ENCODE data around the gene LRRC32. TPM values are rescaled to one million over a fixed set of nuclear protein-coding genes. Genes with fewer than 3 reads are reported as not detected.

The LRRC32 gene
- total RNA-seq, 1 donor from 2014 or later: 24.4 TPM

- Mint-ChIP-seq H3K9me3 (ENCODE audit: unreplicated experiment) (peaks cover 2% of the 10 kb centered on the region), H3K4me3 (ENCODE audit: unreplicated experiment) (peak overlapping the region; percentile 50), H3K4me1 (ENCODE audit: low read depth, unreplicated experiment) (peaks cover 16% of the 10 kb centered on the region), H3K36me3 (ENCODE audit: low read depth, unreplicated experiment) (peaks cover 12% of the 10 kb centered on the region), H3K27me3 (ENCODE audit: low read depth, unreplicated experiment) (peaks cover 40% of the 10 kb centered on the region), H3K27ac (ENCODE audit: unreplicated experiment) (no peak overlapping the region)
- no peak overlapping the region for H2AFZ ChIP-seq (ENCODE audit: low read depth, low read length)
- no peaks in the 10 kb centered on the region for H3K9me3 ChIP-seq (ENCODE audit: insufficient read depth, low read depth, low read length)
- TF ChIP-seq CTCF (IDR thresholded peaks at IDR 0.05; ENCODE audit: insufficient read depth, low read depth, low read length) (no peak), EZH2 (IDR thresholded peaks at IDR 0.05; ENCODE audit: insufficient read depth, low read length) (no peak)
- H3K9ac ChIP-seq (ENCODE audit: low read length): no peak overlapping the region
- no peak overlapping the region for H3K4me3 ChIP-seq (ENCODE audit: insufficient read depth, low read depth, low read length)
- peaks cover 5% of the 10 kb centered on the region for H3K79me2 ChIP-seq (ENCODE audit: insufficient read depth, low read length)
- DNase-seq (ENCODE audit: low read depth) (no peak), FAIRE-seq (no peak)
- peaks cover 19% of the 10 kb centered on the region for H3K4me1 ChIP-seq (ENCODE audit: insufficient read depth, low read length)
- peak overlapping the region; percentile 32 for H3K4me2 ChIP-seq (ENCODE audit: low read length)
- no peaks in the 10 kb centered on the region for H3K27me3 ChIP-seq (ENCODE audit: insufficient read depth, low read length)
- H3K27ac ChIP-seq (ENCODE audit: low read depth, low read length): no peak overlapping the region
- H3K36me3 ChIP-seq (ENCODE audit: insufficient read depth, low read length): no peaks in the 10 kb centered on the region
- no peaks in the 10 kb centered on the region for H4K20me1 ChIP-seq (ENCODE audit: insufficient read depth, low read length)
Measured at GRCh38 chr11:76667856-76668255, 2.7 kb downstream of the LRRC32 start.

- Histone ChIP-seq H3K9me3 (ENCODE audit: insufficient read depth, low read depth, low read length) (no peaks in the 10 kb centered on the region), H3K4me3 (ENCODE audit: insufficient read depth, low read depth, low read length) (no peak overlapping the region), H4K20me1 (ENCODE audit: insufficient read depth, low read length) (no peaks in the 10 kb centered on the region), H2AFZ (ENCODE audit: low read depth, low read length) (no peak overlapping the region), H3K36me3 (ENCODE audit: insufficient read depth, low read length) (no peaks in the 10 kb centered on the region), H3K27me3 (ENCODE audit: insufficient read depth, low read length) (no peaks in the 10 kb centered on the region), H3K27ac (ENCODE audit: low read depth, low read length) (no peak overlapping the region), H3K4me1 (ENCODE audit: insufficient read depth, low read length) (peaks cover 20% of the 10 kb centered on the region), H3K9ac (ENCODE audit: low read length) (no peak overlapping the region), H3K79me2 (ENCODE audit: insufficient read depth, low read length) (peaks cover 5% of the 10 kb centered on the region), H3K4me2 (ENCODE audit: low read length) (peak overlapping the region; percentile 32)
- H3K4me1 Mint-ChIP-seq (ENCODE audit: low read depth, unreplicated experiment): peaks cover 16% of the 10 kb centered on the region
- peaks cover 12% of the 10 kb centered on the region for H3K36me3 Mint-ChIP-seq (ENCODE audit: low read depth, unreplicated experiment)
- peak overlapping the region; percentile 50 for H3K4me3 Mint-ChIP-seq (ENCODE audit: unreplicated experiment)
- H3K27ac Mint-ChIP-seq (ENCODE audit: unreplicated experiment): no peak overlapping the region
- peaks cover 42% of the 10 kb centered on the region for H3K27me3 Mint-ChIP-seq (ENCODE audit: low read depth, unreplicated experiment)
- peaks cover 2% of the 10 kb centered on the region for H3K9me3 Mint-ChIP-seq (ENCODE audit: unreplicated experiment)
- FAIRE-seq (no peak), DNase-seq (ENCODE audit: low read depth) (no peak)
- TF ChIP-seq EZH2 (IDR thresholded peaks at IDR 0.05; ENCODE audit: insufficient read depth, low read length) (no peak), CTCF (IDR thresholded peaks at IDR 0.05; ENCODE audit: insufficient read depth, low read depth, low read length) (no peak)
Measured at GRCh38 chr11:76667271-76667818, 3.2 kb downstream of the LRRC32 start.

- peak overlapping the region; percentile 38 for H3K9ac ChIP-seq (ENCODE audit: low read length)
- peak overlapping the region; percentile 33 for H3K4me2 ChIP-seq (ENCODE audit: low read length)
- no peaks in the 10 kb centered on the region for H4K20me1 ChIP-seq (ENCODE audit: insufficient read depth, low read length)
- Mint-ChIP-seq H3K4me3 (ENCODE audit: unreplicated experiment) (no peak overlapping the region), H3K36me3 (ENCODE audit: low read depth, unreplicated experiment) (peaks cover 12% of the 10 kb centered on the region), H3K9me3 (ENCODE audit: unreplicated experiment) (peaks cover 2% of the 10 kb centered on the region), H3K4me1 (ENCODE audit: low read depth, unreplicated experiment) (peaks cover 16% of the 10 kb centered on the region), H3K27ac (ENCODE audit: unreplicated experiment) (no peak overlapping the region), H3K27me3 (ENCODE audit: low read depth, unreplicated experiment) (peaks cover 47% of the 10 kb centered on the region)
- peak overlapping the region; percentile 62 for H2AFZ ChIP-seq (ENCODE audit: low read depth, low read length)
- H3K36me3 ChIP-seq (ENCODE audit: insufficient read depth, low read length): no peaks in the 10 kb centered on the region
- no peak overlapping the region for H3K4me3 ChIP-seq (ENCODE audit: insufficient read depth, low read depth, low read length)
- H3K4me1 ChIP-seq (ENCODE audit: insufficient read depth, low read length): peaks cover 23% of the 10 kb centered on the region
- no peak overlapping the region for H3K27ac ChIP-seq (ENCODE audit: low read depth, low read length)
- H3K79me2 ChIP-seq (ENCODE audit: insufficient read depth, low read length): peaks cover 5% of the 10 kb centered on the region
- FAIRE-seq (no peak), DNase-seq (ENCODE audit: low read depth) (no peak)
- no peaks in the 10 kb centered on the region for H3K27me3 ChIP-seq (ENCODE audit: insufficient read depth, low read length)
- H3K9me3 ChIP-seq (ENCODE audit: insufficient read depth, low read depth, low read length): no peaks in the 10 kb centered on the region
- TF ChIP-seq EZH2 (IDR thresholded peaks at IDR 0.05; ENCODE audit: insufficient read depth, low read length) (no peak), CTCF (IDR thresholded peaks at IDR 0.05; ENCODE audit: insufficient read depth, low read depth, low read length) (no peak)
Measured at GRCh38 chr11:76666830-76667229, 3.7 kb downstream of the LRRC32 start.

Data from astrocyte (in vitro differentiated cells and primary cell).